ENCODE data around the gene CCDC78.

CCDC78 gene

DNA sequence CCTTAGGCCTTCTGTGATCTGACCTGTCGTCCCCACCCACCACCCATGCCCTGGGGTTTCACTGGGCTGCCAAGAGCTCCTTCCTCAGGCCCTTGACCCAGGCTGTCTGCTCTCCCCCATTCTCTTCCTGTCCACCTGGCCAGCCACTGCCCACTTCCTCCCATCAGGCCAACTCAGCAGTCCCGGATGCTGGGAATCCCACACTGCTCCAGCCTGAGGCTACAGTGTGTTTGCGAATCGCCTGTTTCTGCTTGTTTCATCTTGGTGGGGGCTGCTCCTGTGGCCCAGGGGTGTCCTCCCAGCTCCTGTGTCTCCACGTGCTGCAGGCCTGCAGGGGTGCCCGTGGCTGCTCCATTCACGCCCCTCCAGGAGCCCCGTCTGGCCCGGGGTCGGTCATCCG is 12.2 kb downstream of the CCDC78 start:
- TF ChIP-seq POLR2AphosphoS5 (IDR thresholded peaks at IDR 0.05; ENCODE audit: low read depth, low read length): peak; percentile 39; the same call in 1 of the 2 replicates
- TF ChIP-seq, protein P1, sequence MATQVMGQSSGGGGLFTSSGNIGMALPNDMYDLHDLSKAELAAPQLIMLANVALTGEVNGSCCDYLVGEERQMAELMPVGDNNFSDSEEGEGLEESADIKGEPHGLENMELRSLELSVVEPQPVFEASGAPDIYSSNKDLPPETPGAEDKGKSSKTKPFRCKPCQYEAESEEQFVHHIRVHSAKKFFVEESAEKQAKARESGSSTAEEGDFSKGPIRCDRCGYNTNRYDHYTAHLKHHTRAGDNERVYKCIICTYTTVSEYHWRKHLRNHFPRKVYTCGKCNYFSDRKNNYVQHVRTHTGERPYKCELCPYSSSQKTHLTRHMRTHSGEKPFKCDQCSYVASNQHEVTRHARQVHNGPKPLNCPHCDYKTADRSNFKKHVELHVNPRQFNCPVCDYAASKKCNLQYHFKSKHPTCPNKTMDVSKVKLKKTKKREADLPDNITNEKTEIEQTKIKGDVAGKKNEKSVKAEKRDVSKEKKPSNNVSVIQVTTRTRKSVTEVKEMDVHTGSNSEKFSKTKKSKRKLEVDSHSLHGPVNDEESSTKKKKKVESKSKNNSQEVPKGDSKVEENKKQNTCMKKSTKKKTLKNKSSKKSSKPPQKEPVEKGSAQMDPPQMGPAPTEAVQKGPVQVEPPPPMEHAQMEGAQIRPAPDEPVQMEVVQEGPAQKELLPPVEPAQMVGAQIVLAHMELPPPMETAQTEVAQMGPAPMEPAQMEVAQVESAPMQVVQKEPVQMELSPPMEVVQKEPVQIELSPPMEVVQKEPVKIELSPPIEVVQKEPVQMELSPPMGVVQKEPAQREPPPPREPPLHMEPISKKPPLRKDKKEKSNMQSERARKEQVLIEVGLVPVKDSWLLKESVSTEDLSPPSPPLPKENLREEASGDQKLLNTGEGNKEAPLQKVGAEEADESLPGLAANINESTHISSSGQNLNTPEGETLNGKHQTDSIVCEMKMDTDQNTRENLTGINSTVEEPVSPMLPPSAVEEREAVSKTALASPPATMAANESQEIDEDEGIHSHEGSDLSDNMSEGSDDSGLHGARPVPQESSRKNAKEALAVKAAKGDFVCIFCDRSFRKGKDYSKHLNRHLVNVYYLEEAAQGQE (IDR thresholded peaks at IDR 0.05; ENCODE audit: insufficient read depth in 1 of 2, low read depth in 2 of 2, low read length in 2 of 2): no peak
- TF ChIP-seq FOXP2 (optimal IDR thresholded peaks at IDR 0.05; ENCODE audit: borderline replicate concordance, extremely low read depth, extremely low read length, insufficient read depth): no peak
- no peak for TF ChIP-seq SIN3A (IDR thresholded peaks at IDR 0.05; ENCODE audit: borderline replicate concordance, insufficient read depth, low read length)

DNA sequence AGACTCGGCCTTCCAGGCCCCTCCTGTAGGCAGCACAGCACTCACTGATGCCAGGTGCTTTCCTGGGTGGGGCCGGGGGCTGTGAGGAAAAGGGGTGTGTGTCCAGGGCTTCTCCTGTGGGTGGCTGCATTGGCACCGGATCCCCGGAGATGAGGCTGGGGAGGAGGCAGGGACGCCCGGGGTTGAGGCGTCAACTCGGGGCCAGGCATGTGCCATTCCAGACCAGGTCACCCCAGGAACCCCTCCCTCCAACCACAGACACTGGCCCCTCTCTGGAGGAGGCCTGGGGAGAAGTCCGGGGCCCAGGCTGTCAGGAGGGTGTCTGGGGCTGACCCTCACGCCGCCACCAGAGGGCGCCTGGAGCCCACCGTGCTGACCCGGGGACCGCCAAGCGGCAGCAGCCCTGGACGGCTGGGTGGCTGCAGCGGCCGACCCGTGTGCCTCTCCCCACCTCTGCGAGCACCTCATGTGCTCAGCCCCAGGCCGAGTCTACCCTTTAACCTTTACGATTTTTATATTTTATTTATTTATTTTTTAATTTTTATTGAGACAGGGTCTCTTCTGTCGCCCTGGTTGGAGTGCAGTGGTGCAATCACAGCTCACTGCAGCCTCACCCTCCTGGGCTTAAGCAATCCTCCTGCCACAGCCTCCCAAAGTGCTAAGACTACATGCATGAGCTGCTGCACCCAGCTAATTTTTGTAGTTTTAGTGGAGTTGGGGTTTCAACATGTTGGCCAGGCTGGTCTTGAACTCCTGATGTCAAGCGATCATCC is 14.5 kb downstream of the CCDC78 start:
- TF ChIP-seq POLR2AphosphoS5 (IDR thresholded peaks at IDR 0.05; ENCODE audit: low read depth, low read length) (no peak), TAF1 (IDR thresholded peaks at IDR 0.05; ENCODE audit: borderline replicate concordance, insufficient read depth, low read length) (no peak), SIN3A (IDR thresholded peaks at IDR 0.05; ENCODE audit: borderline replicate concordance, insufficient read depth, low read length) (no peak), FOXP2 (optimal IDR thresholded peaks at IDR 0.05; ENCODE audit: borderline replicate concordance, extremely low read depth, extremely low read length, insufficient read depth) (no peak)
- TF ChIP-seq, protein P1 (IDR thresholded peaks at IDR 0.05; ENCODE audit: insufficient read depth in 1 of 2, low read depth in 2 of 2, low read length in 2 of 2): no peak

DNA sequence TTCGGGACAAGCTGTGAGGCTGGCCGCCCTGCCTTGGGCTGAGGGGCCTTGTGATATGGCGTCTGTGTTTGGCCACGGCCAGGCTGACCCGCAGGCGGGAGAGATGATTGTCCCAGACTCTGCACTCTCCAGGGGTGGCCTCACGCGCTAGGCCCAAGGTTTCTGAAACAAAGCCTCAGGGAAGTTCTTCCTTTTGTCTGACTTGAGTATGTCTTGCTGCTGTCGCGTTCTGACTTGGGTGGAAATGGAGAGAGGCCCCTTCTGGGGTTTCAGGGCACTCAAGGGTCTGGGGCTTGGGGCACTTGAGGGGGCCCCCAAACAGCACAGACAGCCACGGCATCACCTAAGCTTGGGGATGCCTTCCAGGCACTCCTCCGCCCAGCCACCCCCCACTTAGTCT is 15.2 kb downstream of the CCDC78 start:
- no peak for TF ChIP-seq SIN3A (IDR thresholded peaks at IDR 0.05; ENCODE audit: borderline replicate concordance, insufficient read depth, low read length)
- no peak for TF ChIP-seq POLR2AphosphoS5 (IDR thresholded peaks at IDR 0.05; ENCODE audit: low read depth, low read length)
- no peak for TF ChIP-seq FOXP2 (optimal IDR thresholded peaks at IDR 0.05; ENCODE audit: borderline replicate concordance, extremely low read depth, extremely low read length, insufficient read depth)
- TF ChIP-seq TAF1 (IDR thresholded peaks at IDR 0.05; ENCODE audit: borderline replicate concordance, insufficient read depth, low read length): no peak
- TF ChIP-seq, protein P1 (IDR thresholded peaks at IDR 0.05; ENCODE audit: insufficient read depth in 1 of 2, low read depth in 2 of 2, low read length in 2 of 2): no peak

DNA sequence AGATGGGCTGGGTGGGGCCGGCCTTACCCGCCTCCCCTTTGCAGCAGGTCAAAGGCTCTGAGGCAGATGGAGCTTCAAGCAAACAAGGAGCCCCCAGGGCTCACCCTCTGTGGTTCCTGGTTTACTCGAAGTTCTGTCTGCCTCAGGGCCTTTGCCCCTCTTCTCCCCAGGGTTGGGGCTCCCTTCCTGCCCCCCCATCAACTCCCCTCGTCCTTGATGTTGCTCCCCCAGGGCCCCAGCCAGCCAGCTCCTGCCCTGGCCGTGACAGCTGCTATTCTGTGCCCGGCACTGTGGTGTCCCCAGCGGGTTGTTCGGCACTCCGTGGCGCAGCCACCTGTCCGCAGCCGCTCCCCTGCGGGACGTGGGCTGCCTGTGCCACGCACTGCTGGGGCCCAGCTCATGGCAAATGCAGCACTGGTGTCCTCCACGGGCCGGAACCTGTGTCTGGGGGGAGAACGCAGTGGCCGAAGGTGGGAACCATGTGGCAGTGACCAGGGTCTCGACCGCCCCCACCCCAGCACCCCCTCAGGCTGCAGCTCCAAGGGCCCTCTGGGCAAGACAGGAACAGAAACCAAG is 15.7 kb downstream of the CCDC78 start:
- TF ChIP-seq, protein P1 (IDR thresholded peaks at IDR 0.05; ENCODE audit: insufficient read depth in 1 of 2, low read depth in 2 of 2, low read length in 2 of 2): no peak
- TF ChIP-seq POLR2AphosphoS5 (IDR thresholded peaks at IDR 0.05; ENCODE audit: low read depth, low read length): no peak
- TF ChIP-seq FOXP2 (optimal IDR thresholded peaks at IDR 0.05; ENCODE audit: borderline replicate concordance, extremely low read depth, extremely low read length, insufficient read depth): no peak
- TF ChIP-seq SIN3A (IDR thresholded peaks at IDR 0.05; ENCODE audit: borderline replicate concordance, insufficient read depth, low read length): no peak
- no peak for TF ChIP-seq TAF1 (IDR thresholded peaks at IDR 0.05; ENCODE audit: borderline replicate concordance, insufficient read depth, low read length)
